ENCODE measurements around the gene RBM33.

- TF ChIP-seq EZH2 (IDR thresholded peaks at IDR 0.05) (no peak), POLR2AphosphoS5 (IDR thresholded peaks at IDR 0.05; ENCODE audit: borderline replicate concordance, low read depth, low read length) (no peak), FOXP2 (optimal IDR thresholded peaks at IDR 0.05; ENCODE audit: control extremely low read depth, extremely low read length, insufficient read depth) (no peak)
Measured at GRCh38 chr7:155715111-155715805, 70.8 kb downstream of the RBM33 start.
